ENCODE measurements around the gene ACP1.

The ACP1 gene

GRCh38 chr2:295090-295489 lies 30.3 kb downstream of the ACP1 start:
- 0 out of 2 replicates have a peak, but pooled peaks cover 2% of the 10 kb centered on the region for H3F3A ChIP-seq (ENCODE audit: control insufficient read depth, insufficient read depth)
- TF ChIP-seq EZH2phosphoT487 (IDR thresholded peaks at IDR 0.05; ENCODE audit: borderline replicate concordance, low read length) (no peak), CTCF (IDR thresholded peaks at IDR 0.05; ENCODE audit: low read depth, low read length, poor library complexity, severe bottlenecking) (no peak)
- no peaks in the 10 kb centered on the region for H3K9me2 ChIP-seq (replicated peaks; ENCODE audit: control insufficient read depth, low read length)
- no peak overlapping the region for H3K4me3 ChIP-seq (ENCODE audit: low read length)
- no peak overlapping the region for H3K27ac ChIP-seq (ENCODE audit: low read depth, low read length)
- no peaks in the 10 kb centered on the region for H4K20me1 ChIP-seq (ENCODE audit: control insufficient read depth, insufficient read depth, low read depth, low read length)
- H3K4me1 ChIP-seq (ENCODE audit: control insufficient read depth, low read length): no peaks in the 10 kb centered on the region
- H3K27me3 ChIP-seq (ENCODE audit: control insufficient read depth, low read length): no peaks in the 10 kb centered on the region
- H3K4me2 ChIP-seq (ENCODE audit: low read length): no peak overlapping the region
- no peaks in the 10 kb centered on the region for H3K79me2 ChIP-seq (ENCODE audit: control insufficient read depth, low read length)
- no peaks in the 10 kb centered on the region for H3K9me3 ChIP-seq (ENCODE audit: control insufficient read depth, insufficient read depth, low read length)
- no peaks in the 10 kb centered on the region for H3K36me3 ChIP-seq (ENCODE audit: control insufficient read depth, low read length)

- Histone ChIP-seq H3K79me2 (ENCODE audit: control insufficient read depth, low read length) (no peaks in the 10 kb centered on the region), H3K27ac (ENCODE audit: low read depth, low read length) (no peak overlapping the region)
Observed at GRCh38 chr2:296354-296753, 31.6 kb downstream of the ACP1 start.

GRCh38 chr2:305366-305765 lies 40.6 kb downstream of the ACP1 start:
- H3K4me3 ChIP-seq (ENCODE audit: low read length): no peak overlapping the region
- H3K36me3 ChIP-seq (ENCODE audit: control insufficient read depth, low read length): no peaks in the 10 kb centered on the region
- no peaks in the 10 kb centered on the region for H3K27me3 ChIP-seq (ENCODE audit: control insufficient read depth, low read length)
- no peaks in the 10 kb centered on the region for H3F3A ChIP-seq (ENCODE audit: control insufficient read depth, insufficient read depth)
- no peaks in the 10 kb centered on the region for H4K20me1 ChIP-seq (ENCODE audit: control insufficient read depth, insufficient read depth, low read depth, low read length)
- H3K9me3 ChIP-seq (ENCODE audit: control insufficient read depth, insufficient read depth, low read length): no peaks in the 10 kb centered on the region
- no peaks in the 10 kb centered on the region for H3K79me2 ChIP-seq (ENCODE audit: control insufficient read depth, low read length)
- no peaks in the 10 kb centered on the region for H3K9me2 ChIP-seq (replicated peaks; ENCODE audit: control insufficient read depth, low read length)
- H3K4me1 ChIP-seq (ENCODE audit: control insufficient read depth, low read length): peaks cover 4% of the 10 kb centered on the region; the same call in 1 of the 2 replicates
- no peak overlapping the region for H3K27ac ChIP-seq (ENCODE audit: low read depth, low read length)
- no peak overlapping the region for H3K4me2 ChIP-seq (ENCODE audit: low read length)
- TF ChIP-seq CTCF (IDR thresholded peaks at IDR 0.05; ENCODE audit: low read depth, low read length, poor library complexity, severe bottlenecking) (no peak), EZH2phosphoT487 (IDR thresholded peaks at IDR 0.05; ENCODE audit: borderline replicate concordance, low read length) (no peak)

More at GRCh38 chr2:296354-296753, 31.6 kb downstream of the ACP1 start:
- TF ChIP-seq EZH2phosphoT487 (IDR thresholded peaks at IDR 0.05; ENCODE audit: borderline replicate concordance, low read length): no peak
- TF ChIP-seq CTCF (IDR thresholded peaks at IDR 0.05; ENCODE audit: low read depth, low read length, poor library complexity, severe bottlenecking): no peak
- no peak overlapping the region for H3K4me2 ChIP-seq (ENCODE audit: low read length)
- no peaks in the 10 kb centered on the region for H3K9me2 ChIP-seq (replicated peaks; ENCODE audit: control insufficient read depth, low read length)
- no peak overlapping the region for H3K4me3 ChIP-seq (ENCODE audit: low read length)
- no peaks in the 10 kb centered on the region for H3K27me3 ChIP-seq (ENCODE audit: control insufficient read depth, low read length)
- H3F3A ChIP-seq (ENCODE audit: control insufficient read depth, insufficient read depth): 0 out of 2 replicates have a peak, but pooled peaks cover 1% of the 10 kb centered on the region
- no peaks in the 10 kb centered on the region for H3K9me3 ChIP-seq (ENCODE audit: control insufficient read depth, insufficient read depth, low read length)
- H3K36me3 ChIP-seq (ENCODE audit: control insufficient read depth, low read length): no peaks in the 10 kb centered on the region
- H3K4me1 ChIP-seq (ENCODE audit: control insufficient read depth, low read length): no peaks in the 10 kb centered on the region
- no peaks in the 10 kb centered on the region for H4K20me1 ChIP-seq (ENCODE audit: control insufficient read depth, insufficient read depth, low read depth, low read length)

All from DOHH2 (cell line).